Chondrocyte (in vitro differentiated cells): ENCODE measurements around the gene CERS5. TPM values are rescaled to one million over a fixed set of nuclear protein-coding genes. Genes with fewer than 3 reads are reported as not detected.

Source experiments
- DNase-seq: peaks from one replicate; pipeline ENCODE4 v3.0.0; 2021; ENCODE audit warnings: mixed read lengths, low spot score
- H3K27ac Mint-ChIP-seq: one replicate; pipeline ENCODE4 v1.8.0; 2021; ENCODE audit warnings: mild to moderate bottlenecking, moderate library complexity, mixed read lengths; ENCODE audit not compliant: unreplicated experiment
- H3K27me3 Mint-ChIP-seq: 2 replicates; pipeline ENCODE4 v1.8.0; 2021; ENCODE audit warnings: low read depth, mixed read lengths
- H3K36me3 Mint-ChIP-seq: 2 replicates; pipeline ENCODE4 v1.8.0; 2021; ENCODE audit warnings: low read depth, mixed read lengths
- H3K4me1 Mint-ChIP-seq: 2 replicates; pipeline ENCODE4 v1.8.0; 2021; ENCODE audit warnings: low read depth, mild to moderate bottlenecking, mixed read lengths
- H3K4me3 Mint-ChIP-seq: one replicate; pipeline ENCODE4 v1.8.0; 2021; ENCODE audit warnings: mild to moderate bottlenecking, moderate library complexity, mixed read lengths; ENCODE audit not compliant: unreplicated experiment
- H3K9me3 Mint-ChIP-seq: 2 replicates; pipeline ENCODE4 v1.8.0; 2021; ENCODE audit warnings: low read depth, mixed read lengths
- CTCF ChIP-seq: fragments of 200-600 bp; sonication (generic); IDR thresholded peaks from 2 replicates; pipeline ENCODE4 v1.5.0; 2021; ENCODE audit warnings: antibody characterized with exemption, mild to moderate bottlenecking, moderate library complexity
- total RNA-seq: library from RNA; stranded (reverse); gene quantifications from 3 replicates; pipeline ENCODE4 v1.2.1, GENCODE V29; 2021

Gene CERS5
- total RNA-seq, 1 donor from 2014 or later, result 80.9 TPM

GRCh38 chr12:50111693-50112455, 55.3 kb downstream of the CERS5 start, which contains the start of gene COX14:
COX14 (plus strand) TSS chr12:50112236; CDS start chr12:50120044, 7,808 bp downstream.
- peak within 1 kb of the TSS; percentile 93 for H3K4me3 Mint-ChIP-seq
- H3K36me3 Mint-ChIP-seq, result peaks cover 5% of the 10 kb centered on the region
- H3K9me3 Mint-ChIP-seq, result no peaks in the 10 kb centered on the region
- peaks cover 32% of the 10 kb centered on the region for H3K4me1 Mint-ChIP-seq
- peak; percentile 99 for TF ChIP-seq CTCF
- peak; percentile 100 for DNase-seq
- no peaks in the 10 kb centered on the region for H3K27me3 Mint-ChIP-seq
- H3K27ac Mint-ChIP-seq, result peak within 1 kb of the TSS; percentile 95

- Mint-ChIP-seq H3K27me3 (no peaks in the 10 kb centered on the region), H3K9me3 (no peaks in the 10 kb centered on the region), H3K27ac (peak overlapping the region; percentile 95), H3K4me1 (peaks cover 32% of the 10 kb centered on the region), H3K36me3 (peaks cover 5% of the 10 kb centered on the region), H3K4me3 (peak overlapping the region; percentile 68)
- DNase-seq, result no peak
- TF ChIP-seq CTCF, result no peak
Measured at GRCh38 chr12:50111395-50111692, 55.8 kb downstream of the CERS5 start.

GRCh38 chr12:50110762-50111351, 56.3 kb downstream of the CERS5 start:
- TF ChIP-seq CTCF, result no peak
- Mint-ChIP-seq H3K27ac (peak overlapping the region; percentile 95), H3K9me3 (no peaks in the 10 kb centered on the region), H3K4me3 (peak overlapping the region; percentile 68), H3K27me3 (no peaks in the 10 kb centered on the region), H3K36me3 (peaks cover 5% of the 10 kb centered on the region), H3K4me1 (peaks cover 31% of the 10 kb centered on the region)
- peak; percentile 82 for DNase-seq

GRCh38 chr12:50110127-50110761, 56.9 kb downstream of the CERS5 start:
- Mint-ChIP-seq H3K9me3 (no peaks in the 10 kb centered on the region), H3K27ac (peak overlapping the region; percentile 95), H3K27me3 (no peaks in the 10 kb centered on the region), H3K4me1 (peaks cover 27% of the 10 kb centered on the region), H3K36me3 (peaks cover 2% of the 10 kb centered on the region), H3K4me3 (no peak overlapping the region)
- peak; percentile 39 for DNase-seq
- no peak for TF ChIP-seq CTCF

GRCh38 chr12:50109319-50109718, 57.9 kb downstream of the CERS5 start:
- Mint-ChIP-seq H3K27ac (no peak overlapping the region), H3K36me3 (no peaks in the 10 kb centered on the region), H3K9me3 (no peaks in the 10 kb centered on the region), H3K4me3 (no peak overlapping the region), H3K4me1 (peaks cover 24% of the 10 kb centered on the region), H3K27me3 (no peaks in the 10 kb centered on the region)
- DNase-seq, result peak; percentile 54
- no peak for TF ChIP-seq CTCF
